Suprapubic skin (tissue), 4 donors: ENCODE results near the gene SLC39A7.

ENCODE experiments used
- EP300 ChIP-seq: sonication (generic); formaldehyde crosslinking; IDR thresholded peaks from one replicate; pipeline ENCODE4 v1.6.1; 2017; ENCODE audit warnings: antibody characterized with exemption
- POLR2A ChIP-seq, 2 donors: fragments of 450-650 bp; IDR thresholded peaks; one replicate each; pipeline ENCODE4 v1.6.1; 2017; ENCODE audit warnings: antibody characterized with exemption in 2 of 2, mild to moderate bottlenecking in 2 of 2, moderate library complexity in 2 of 2
- POLR2AphosphoS5 ChIP-seq, 3 donors: sonication (generic); formaldehyde crosslinking; IDR thresholded peaks; one replicate each; pipeline ENCODE4 v1.6.1; 2017; ENCODE audit warnings: antibody characterized with exemption in 3 of 3
- TF ChIP-seq, protein P1 (sequence below), 2 donors: fragments of 200-600 bp in 1 of 2; fragments of 450-650 bp in 1 of 2; sonication (generic) in 1 of 2; IDR thresholded peaks; one replicate each; pipeline ENCODE4 v1.5.1; 2016 to 2019; ENCODE audit warnings: antibody characterized with exemption in 2 of 2, mild to moderate bottlenecking in 1 of 2, moderate library complexity in 1 of 2

DNA sequence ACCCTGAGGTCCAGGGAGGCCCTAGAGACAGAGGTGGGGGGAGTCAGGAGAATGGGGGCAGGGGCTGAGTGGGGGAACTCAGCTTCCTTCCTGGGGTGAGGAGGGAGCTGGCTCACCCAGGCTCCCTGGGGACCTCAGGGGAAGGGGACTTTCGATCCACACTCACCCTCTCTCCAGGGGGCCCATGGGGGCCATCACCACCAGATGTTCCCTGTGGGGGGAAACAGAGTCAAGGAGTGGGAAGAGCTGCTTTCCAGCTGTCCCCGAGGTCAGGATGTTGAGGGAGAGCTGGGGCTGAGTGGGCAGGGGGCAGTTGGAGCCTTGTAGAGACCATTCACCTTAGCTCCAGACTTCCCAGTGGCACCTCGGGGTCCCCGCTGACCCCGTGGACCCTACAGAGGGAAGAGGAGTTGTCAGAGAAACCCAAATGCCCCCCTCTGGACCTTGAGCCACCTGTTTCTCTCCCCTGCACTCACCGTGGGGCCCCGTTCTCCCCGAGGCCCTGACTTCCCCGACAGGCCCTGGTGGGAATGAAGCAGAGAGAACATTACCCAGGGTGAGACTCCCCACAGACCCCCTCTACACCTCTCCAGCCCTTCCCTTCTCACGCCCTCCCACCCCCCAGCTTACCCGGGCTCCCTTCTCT is 27.0 kb upstream of the SLC39A7 start:
- TF ChIP-seq POLR2A (IDR thresholded peaks at IDR 0.05) (no peak), EP300 (no peak), POLR2AphosphoS5 (IDR thresholded peaks at IDR 0.05) (no peak)
- TF ChIP-seq, protein P1, sequence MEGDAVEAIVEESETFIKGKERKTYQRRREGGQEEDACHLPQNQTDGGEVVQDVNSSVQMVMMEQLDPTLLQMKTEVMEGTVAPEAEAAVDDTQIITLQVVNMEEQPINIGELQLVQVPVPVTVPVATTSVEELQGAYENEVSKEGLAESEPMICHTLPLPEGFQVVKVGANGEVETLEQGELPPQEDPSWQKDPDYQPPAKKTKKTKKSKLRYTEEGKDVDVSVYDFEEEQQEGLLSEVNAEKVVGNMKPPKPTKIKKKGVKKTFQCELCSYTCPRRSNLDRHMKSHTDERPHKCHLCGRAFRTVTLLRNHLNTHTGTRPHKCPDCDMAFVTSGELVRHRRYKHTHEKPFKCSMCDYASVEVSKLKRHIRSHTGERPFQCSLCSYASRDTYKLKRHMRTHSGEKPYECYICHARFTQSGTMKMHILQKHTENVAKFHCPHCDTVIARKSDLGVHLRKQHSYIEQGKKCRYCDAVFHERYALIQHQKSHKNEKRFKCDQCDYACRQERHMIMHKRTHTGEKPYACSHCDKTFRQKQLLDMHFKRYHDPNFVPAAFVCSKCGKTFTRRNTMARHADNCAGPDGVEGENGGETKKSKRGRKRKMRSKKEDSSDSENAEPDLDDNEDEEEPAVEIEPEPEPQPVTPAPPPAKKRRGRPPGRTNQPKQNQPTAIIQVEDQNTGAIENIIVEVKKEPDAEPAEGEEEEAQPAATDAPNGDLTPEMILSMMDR (IDR thresholded peaks at IDR 0.05) = no peak
